Mammary epithelial cell (primary cell): ENCODE results near the gene NTN5.

Experiments
- CTCF ChIP-seq, 2 donors: IDR thresholded peaks in 1 of 2; conservative IDR thresholded peaks in 1 of 2; 2 replicates each; pipeline ENCODE4 v1.5.1; 2011 to 2012; ENCODE audit warnings: inconsistent platforms in 2 of 2, low read length in 2 of 2, mild to moderate bottlenecking in 2 of 2, control low read depth in 1 of 2, low read depth in 1 of 2; ENCODE audit not compliant: insufficient read depth in 1 of 2; ENCODE audit errors: extremely low read depth in 1 of 2
- EZH2 ChIP-seq: IDR thresholded peaks from 2 replicates; pipeline ENCODE4 v1.6.1; 2012; ENCODE audit warnings: low read length, inconsistent platforms, borderline replicate concordance

GRCh38 chr19:48670699-48671445 is 1.9 kb downstream of the NTN5 start:
- TF ChIP-seq CTCF (conservative IDR thresholded peaks at IDR 0.05 in 1 of 2, IDR thresholded peaks at IDR 0.05 in 1 of 2; ENCODE audit: extremely low read depth in 1 of 2, insufficient read depth in 1 of 2, low read depth in 1 of 2, low read length in 2 of 2) (no peak), EZH2 (no peak)
